H1 (cell line): ENCODE measurements around the gene DDB1. TPM values are rescaled to one million over a fixed set of nuclear protein-coding genes. Genes with fewer than 3 reads are reported as not detected.

Source experiments
- CTCF ChIA-PET: fragments of 300-600 bp; sonication (Branson Sonifier 250); formaldehyde crosslinking; loops from one replicate; lab custom pipeline; 2021; ENCODE audit not compliant: partially characterized antibody; lab: Charles Lee
- POLR2A ChIA-PET: fragments of 300-600 bp; sonication (Branson Sonifier 250); formaldehyde crosslinking; loops from one replicate; lab custom pipeline; 2021; ENCODE audit warnings: inconsistent platforms; ENCODE audit not compliant: partially characterized antibody; lab: Charles Lee
- DNase-seq, 2 experiments: peaks; one replicate each; pipeline versions ENCODE4 v3.0.0 to v3.0.0-alpha.2; 2010 to 2022; ENCODE audit warnings: low spot score in 2 of 2, low read depth in 1 of 2, mixed read lengths in 1 of 2
- FAIRE-seq: peaks from 2 replicates; lab custom pipeline; 2011; peaks lifted over from hg19 to GRCh38; lab: Jason Lieb, UNC
- H2AFZ ChIP-seq: 2 replicates; pipeline ENCODE4 v1.8.1; 2012; ENCODE audit warnings: low read length, inconsistent platforms
- H2AK5ac ChIP-seq: 2 replicates; pipeline ENCODE4 v1.6.1; 2013; ENCODE audit warnings: low read depth, low read length
- H2BK120ac ChIP-seq: replicated peaks from 2 replicates; pipeline ENCODE3; 2013; ENCODE audit warnings: low read depth, low read length, inconsistent platforms
- H2BK12ac ChIP-seq: 2 replicates; pipeline ENCODE4 v1.6.1; 2013; ENCODE audit warnings: low read depth, low read length
- H2BK15ac ChIP-seq: 2 replicates; pipeline ENCODE4 v1.6.1; 2013; ENCODE audit warnings: low read length
- H2BK20ac ChIP-seq: 2 replicates; pipeline ENCODE4 v1.6.1; 2013; ENCODE audit warnings: low read length
- H2BK5ac ChIP-seq: 2 replicates; pipeline ENCODE4 v1.6.1; 2013; ENCODE audit warnings: low read depth, low read length
- H3K14ac ChIP-seq: 2 replicates; pipeline ENCODE4 v1.6.1; 2013; ENCODE audit warnings: inconsistent platforms; ENCODE audit not compliant: insufficient read length
- H3K18ac ChIP-seq: 2 replicates; pipeline ENCODE4 v1.6.1; 2013; ENCODE audit warnings: low read length; ENCODE audit errors: extremely low read depth
- H3K23ac ChIP-seq: 2 replicates; pipeline ENCODE4 v1.6.1; 2013; ENCODE audit warnings: inconsistent platforms; ENCODE audit not compliant: insufficient read length
- H3K23me2 ChIP-seq: 2 replicates; pipeline ENCODE4 v1.6.1; 2013; ENCODE audit warnings: low read depth, low read length
- H3K27ac ChIP-seq: 2 replicates; pipeline ENCODE4 v1.6.1; 2011; ENCODE audit warnings: low read depth, low read length, inconsistent platforms
- H3K27me3 ChIP-seq, 4 experiments: replicated peaks in 1 of 4; 1 replicate in 1 of 4; 2 replicates in 3 of 4; pipeline versions ENCODE4 v1.6.1 to v1.8.1; 2011 to 2013; ENCODE audit warnings: low read length in 3 of 4, mild to moderate bottlenecking in 3 of 4, inconsistent platforms in 2 of 4, mixed read lengths in 2 of 4, moderate library complexity in 1 of 4; ENCODE audit not compliant: control insufficient read depth in 3 of 4, insufficient read depth in 3 of 4; ENCODE audit errors: extremely low read depth in 1 of 4
- H3K36me3 ChIP-seq, 4 experiments: 2 replicates each; pipeline versions ENCODE4 v1.6.1 to v1.8.1; 2011 to 2013; ENCODE audit warnings: mild to moderate bottlenecking in 4 of 4, low read length in 3 of 4, moderate library complexity in 2 of 4, control low read depth in 1 of 4, inconsistent platforms in 1 of 4; ENCODE audit not compliant: insufficient read depth in 4 of 4, control insufficient read depth in 2 of 4
- H3K4ac ChIP-seq: replicated peaks from 2 replicates; pipeline ENCODE3; 2013; ENCODE audit warnings: low read length, low read depth, mixed read lengths, inconsistent platforms; ENCODE audit not compliant: insufficient read length
- H3K4me1 ChIP-seq, 4 experiments: replicated peaks in 1 of 4; 1 replicate in 1 of 4; 2 replicates in 3 of 4; pipeline versions ENCODE4 v1.6.1 to v1.8.1; 2011 to 2013; ENCODE audit warnings: low read length in 3 of 4, inconsistent platforms in 2 of 4, mixed read lengths in 1 of 4; ENCODE audit not compliant: insufficient read depth in 4 of 4, control insufficient read depth in 3 of 4
- H3K4me2 ChIP-seq, 2 experiments: 2 replicates each; pipeline versions ENCODE4 v1.6.1 to v1.8.1; 2011 to 2013; ENCODE audit warnings: low read depth in 2 of 2, low read length in 2 of 2, control low read depth in 1 of 2, inconsistent platforms in 1 of 2, mild to moderate bottlenecking in 1 of 2; ENCODE audit not compliant: insufficient read depth in 1 of 2
- H3K4me3 ChIP-seq, 4 experiments: fragments of 200-600, 300-600 bp in 1 of 4; sonication (generic), shearing (Covaris generic), sonication (Bioruptor Twin) in 1 of 4; 2 replicates each; pipeline versions ENCODE4 v1.5.1 to v1.8.1; 2011 to 2016; ENCODE audit warnings: low read length in 4 of 4, low read depth in 3 of 4, control low read depth in 2 of 4, inconsistent platforms in 2 of 4, mild to moderate bottlenecking in 2 of 4, mixed read lengths in 1 of 4, moderate library complexity in 1 of 4; ENCODE audit not compliant: insufficient read depth in 2 of 4; ENCODE audit errors: extremely low read depth in 1 of 4
- H3K56ac ChIP-seq: replicated peaks from 2 replicates; pipeline ENCODE3; 2013; ENCODE audit warnings: low read depth, mild to moderate bottlenecking, mixed read lengths, low read length, inconsistent platforms; ENCODE audit not compliant: insufficient read length
- H3K79me1 ChIP-seq: 2 replicates; pipeline ENCODE4 v1.6.1; 2013; ENCODE audit warnings: low read depth, low read length, control low read depth
- H3K79me2 ChIP-seq, 2 experiments: 2 replicates each; pipeline versions ENCODE4 v1.6.1 to v1.8.1; 2012 to 2013; ENCODE audit warnings: low read length in 2 of 2, mild to moderate bottlenecking in 2 of 2, inconsistent platforms in 1 of 2; ENCODE audit not compliant: insufficient read depth in 2 of 2, control insufficient read depth in 1 of 2
- H3K9ac ChIP-seq, 4 experiments: replicated peaks in 1 of 4; 1 replicate in 1 of 4; 2 replicates in 3 of 4; pipeline versions ENCODE4 v1.6.1 to v1.8.1; 2011 to 2013; ENCODE audit warnings: low read depth in 3 of 4, low read length in 3 of 4, control low read depth in 2 of 4, mild to moderate bottlenecking in 2 of 4, moderate library complexity in 2 of 4, inconsistent platforms in 1 of 4; ENCODE audit errors: extremely low read depth in 1 of 4
- H3K9me3 ChIP-seq, 2 experiments: 2 replicates each; pipeline versions ENCODE4 v1.6.1 to v1.8.1; 2012 to 2013; ENCODE audit warnings: mild to moderate bottlenecking in 2 of 2, moderate library complexity in 2 of 2, control low read depth in 1 of 2, inconsistent platforms in 1 of 2, low read depth in 1 of 2, low read length in 1 of 2, mixed read lengths in 1 of 2; ENCODE audit not compliant: insufficient read depth in 2 of 2
- H4K20me1 ChIP-seq, 2 experiments: replicated peaks in 1 of 2; 2 replicates each; pipeline versions ENCODE3 to v1.8.1; 2011 to 2013; ENCODE audit warnings: inconsistent platforms in 2 of 2, low read length in 2 of 2, mild to moderate bottlenecking in 1 of 2; ENCODE audit not compliant: insufficient read depth in 2 of 2, control insufficient read depth in 1 of 2
- H4K5ac ChIP-seq: 2 replicates; pipeline ENCODE4 v1.6.1; 2013; ENCODE audit warnings: low read length, low read depth, mixed read lengths, inconsistent platforms; ENCODE audit not compliant: insufficient read length
- H4K8ac ChIP-seq: 2 replicates; pipeline ENCODE4 v1.8.0; 2013; ENCODE audit warnings: mild to moderate bottlenecking, moderate library complexity, low read length, inconsistent platforms; ENCODE audit not compliant: insufficient read depth; ENCODE audit errors: extremely low read depth
- H4K91ac ChIP-seq: replicated peaks from 2 replicates; pipeline ENCODE3; 2013; ENCODE audit warnings: low read length, mixed read lengths, inconsistent platforms; ENCODE audit not compliant: insufficient read length
- CTCF ChIP-seq, 3 experiments: IDR thresholded peaks; 1 replicate in 2 of 3; 2 replicates in 1 of 3; pipeline versions ENCODE4 v1.5.1 to v1.6.1; 2011; ENCODE audit warnings: low read length in 3 of 3, mild to moderate bottlenecking in 3 of 3, inconsistent platforms in 2 of 3, low read depth in 1 of 3, moderate library complexity in 1 of 3; ENCODE audit not compliant: insufficient read depth in 1 of 3; ENCODE audit errors: control extremely low read depth in 1 of 3
- HDAC6 ChIP-seq: IDR thresholded peaks from one replicate; pipeline ENCODE4 v1.7.1; 2012; ENCODE audit warnings: low read depth, mild to moderate bottlenecking, inconsistent platforms, low read length, moderate library complexity
- NRF1 ChIP-seq: IDR thresholded peaks from 2 replicates; pipeline ENCODE4 v1.6.1; 2011; ENCODE audit warnings: mild to moderate bottlenecking, low read depth, low read length, improper control_type of control experiment
- POLR2A ChIP-seq, 2 experiments: IDR thresholded peaks; 1 replicate in 1 of 2; 2 replicates in 1 of 2; pipeline ENCODE4 v1.6.1; 2011; ENCODE audit warnings: low read depth in 2 of 2, low read length in 2 of 2, mild to moderate bottlenecking in 2 of 2; ENCODE audit errors: control extremely low read depth in 1 of 2
- POLR2AphosphoS5 ChIP-seq: IDR thresholded peaks from 2 replicates; pipeline ENCODE4 v1.6.1; 2011; ENCODE audit warnings: low read depth, low read length
- POU5F1 ChIP-seq: IDR thresholded peaks from 2 replicates; pipeline ENCODE4 v1.6.1; 2011; ENCODE audit warnings: low read depth, mild to moderate bottlenecking, low read length, moderate library complexity
- RXRA ChIP-seq: IDR thresholded peaks from 2 replicates; pipeline ENCODE4 v1.6.1; 2011; ENCODE audit warnings: low read depth, mild to moderate bottlenecking, low read length, moderate library complexity; ENCODE audit not compliant: insufficient read depth
- SP1 ChIP-seq: IDR thresholded peaks from 2 replicates; pipeline ENCODE4 v1.6.1; 2011; ENCODE audit warnings: low read depth, low read length
- YY1 ChIP-seq: IDR thresholded peaks from 2 replicates; pipeline ENCODE4 v1.6.1; 2011; ENCODE audit warnings: low read depth, mild to moderate bottlenecking, low read length
- WGBS, 2 experiments: shearing (Covaris generic) in 1 of 2; methylation state at CpG; one replicate each; pipeline versions ENCODE4 v1.1.6 to v1.1.7; 2013 to 2015; ENCODE audit warnings: low lambda C conversion rate in 2 of 2, mixed read lengths in 2 of 2, inconsistent platforms in 1 of 2, low coverage in 1 of 2, missing lambda C conversion rate in 1 of 2; ENCODE audit not compliant: insufficient replicate concordance in 2 of 2, insufficient coverage in 1 of 2, insufficient read length in 1 of 2; ENCODE audit errors: extremely low coverage in 1 of 2, missing lambda C conversion rate in 1 of 2; 5-methylcytosine and 5-hydroxymethylcytosine counted together
- polyA plus RNA-seq, 7 experiments: library from polyadenylated mRNA; depleted of rRNA in 3 of 7; stranded (reverse) in 5 of 7; unstranded in 2 of 7; fragments of >200 nt in 5 of 7; fragments of 200-250 nt in 2 of 7; gene quantifications; 1 replicate in 5 of 7; 2 replicates in 1 of 7; 4 replicates in 1 of 7; pipeline versions ENCODE4 v1.2.1 to v1.2.3, GENCODE V29; 2011 to 2013; ENCODE audit warnings: missing spikeins in 2 of 7, mixed read lengths in 2 of 7
- total RNA-seq: library from RNA; stranded (reverse); fragmentation: NEBNext Ultra II Directional; extraction: Animal tissue kit (Norgen Biotek cat#: 25700); gene quantifications from 2 replicates; pipeline ENCODE4 v1.2.1, GENCODE V29; 2021

The DDB1 gene
- total and polyA plus RNA-seq, 2 of the 8 experiments (the other 6 are each of a cell fraction or from before 2014, with no cell fraction given): 275 to 306 TPM

- Histone ChIP-seq H3K9ac (no peak overlapping the region), H3K4ac (no peak overlapping the region), H3K27ac (no peak overlapping the region), H2BK120ac (no peak overlapping the region), H3K4me2 (no peak overlapping the region), H2AK5ac (no peak overlapping the region), H3K56ac (no peak overlapping the region), H3K9me3 (peaks cover 13 to 16% of the 10 kb centered on the region in 2 experiments), H3K23me2 (no peaks in the 10 kb centered on the region), H3K18ac (no peak overlapping the region), H3K4me3 (no peak overlapping the region), H3K79me1 (no peaks in the 10 kb centered on the region), H2BK12ac (peak overlapping the region; percentile 17; the same call in 1 of the 2 replicates), H3K36me3 (peaks cover 16 to 83% (median 41%) of the 10 kb centered on the region in 4 experiments; a peak in 7 of 8 replicates), H2BK20ac (no peak overlapping the region), H3K4me1 (no peaks in the 10 kb centered on the region), H3K23ac (no peak overlapping the region), H4K5ac (no peak overlapping the region), H3K27me3 (no peaks in the 10 kb centered on the region), H2BK15ac (no peak overlapping the region), H2AFZ (no peak overlapping the region), H3K79me2 (no peaks in the 10 kb centered on the region), H2BK5ac (no peak overlapping the region), H3K14ac (no peak overlapping the region), H4K91ac (no peak overlapping the region), H4K8ac (no peak overlapping the region), H4K20me1 (no peaks in the 10 kb centered on the region)
- FAIRE-seq (no peak), DNase-seq (no peak)
- ChIA-PET POLR2A (interaction anchor here (1.1 to 39.7 kb wide), 7 partner anchors 1 to 74 kb away, joined by 3 to 1106 read pairs (median 7); partner anchors contain the start of genes CYB561A3, DDB1, TKFC and TMEM138), CTCF (interaction anchor here (0.5 to 22.8 kb wide), 6 partner anchors 13 to 116 kb away, joined by 3 to 255 read pairs (median 6); partner anchors contain the start of genes DDB1 and TKFC)
- 91% methylated on average over 9 of the region's 9 CpGs; no CpG with 5 or more reads in 1 of the 2 experiments for WGBS, 2 experiments
- TF ChIP-seq POU5F1: no peak
- no peak for TF ChIP-seq CTCF (IDR thresholded peaks at IDR 0.05; ENCODE audit: control extremely low read depth in 1 of 3, insufficient read depth in 1 of 3, low read depth in 1 of 3, low read length in 3 of 3)
- no peak for TF ChIP-seq SP1
- peak; percentile 41; the same call in 1 of the 2 replicates for TF ChIP-seq POLR2AphosphoS5
- peak in 1 of 2 experiments; percentile 6; a peak in 1 of 3 replicates for TF ChIP-seq POLR2A (IDR thresholded peaks at IDR 0.05; ENCODE audit: control extremely low read depth in 1 of 2, low read depth in 2 of 2, low read length in 2 of 2)
- no peak for TF ChIP-seq NRF1
- no peak for TF ChIP-seq HDAC6
- TF ChIP-seq RXRA: no peak
- TF ChIP-seq YY1: no peak
Measured at GRCh38 chr11:61369372-61370348, 36.8 kb upstream of the DDB1 start.
